K562 (cell line): Measurements from ENCODE around the gene MAK. TPM values are rescaled to one million over a fixed set of nuclear protein-coding genes. Genes with fewer than 3 reads are reported as not detected.
"Not testable (repeated sequence)": the region's sequence is repeated elsewhere in the genome, so short reads cannot be mapped to it uniquely, and the experiment has no call there.

Experiments
- ARID1B ChIP-seq: fragments of 450-650 bp; IDR thresholded peaks from 2 replicates; pipeline ENCODE4 v1.6.1; 2016; ENCODE audit warnings: antibody characterized with exemption, mild to moderate bottlenecking, inconsistent platforms
- BRD9 ChIP-seq: fragments of 450-650 bp; IDR thresholded peaks from 2 replicates; pipeline ENCODE4 v1.6.1; 2018; ENCODE audit warnings: low read depth; ENCODE audit not compliant: partially characterized antibody
- ELF4 ChIP-seq: fragments of 450-650 bp; formaldehyde crosslinking; IDR thresholded peaks from 2 replicates; pipeline ENCODE4 v1.4.0; 2022; ENCODE audit warnings: missing genetic modification characterization
- FOXA3 ChIP-seq, 2 experiments: fragments of 450-650 bp in 1 of 2; sonication (generic) in 1 of 2; formaldehyde crosslinking; IDR thresholded peaks in 1 of 2; conservative IDR thresholded peaks in 1 of 2; 2 replicates each; pipeline versions ENCODE4 v1.4.0 to v1.8.0; 2020 to 2022; ENCODE audit warnings: mild to moderate bottlenecking in 2 of 2, missing genetic modification reagents in 1 of 2
- FOXP1 ChIP-seq: sonication (generic); formaldehyde crosslinking; IDR thresholded peaks from 2 replicates; pipeline ENCODE4 v1.8.0; 2022; ENCODE audit warnings: mild to moderate bottlenecking, missing genetic modification reagents
- JUN ChIP-seq, 2 experiments: sonication (generic) in 1 of 2; formaldehyde crosslinking in 1 of 2; IDR thresholded peaks; 2 replicates each; pipeline versions ENCODE4 v1.6.1 to v1.8.0; 2012 to 2022; ENCODE audit warnings: borderline replicate concordance in 2 of 2, mild to moderate bottlenecking in 2 of 2, improper control_type of control experiment in 1 of 2, low read depth in 1 of 2, low read length in 1 of 2, missing genetic modification reagents in 1 of 2
- KDM1A ChIP-seq, 2 experiments: fragments of 450-650 bp; IDR thresholded peaks; 2 replicates each; pipeline ENCODE4 v1.6.1; 2016; ENCODE audit warnings: mild to moderate bottlenecking in 2 of 2
- LEF1 ChIP-seq: fragments of 450-650 bp; IDR thresholded peaks from 2 replicates; pipeline ENCODE4 v1.6.1; 2016; ENCODE audit warnings: mild to moderate bottlenecking
- MIER1 ChIP-seq: fragments of 450-650 bp; IDR thresholded peaks from 2 replicates; pipeline ENCODE4 v1.6.1; 2016; ENCODE audit warnings: antibody characterized with exemption, mild to moderate bottlenecking, low read depth
- POLR3A ChIP-seq: IDR thresholded peaks from 2 replicates; pipeline ENCODE4 v1.6.1; 2011; ENCODE audit warnings: borderline replicate concordance, mild to moderate bottlenecking, moderate library complexity; ENCODE audit not compliant: insufficient read length, insufficient read depth; ENCODE audit errors: extremely low read depth
- ZBTB1 ChIP-seq: sonication (generic); formaldehyde crosslinking; IDR thresholded peaks from 2 replicates; pipeline ENCODE4 v1.8.1; 2023; ENCODE audit warnings: missing genetic modification reagents, low read depth, mild to moderate bottlenecking, borderline replicate concordance
- ZBTB40 ChIP-seq, 2 experiments: fragments of 450-650 bp in 1 of 2; sonication (generic) in 1 of 2; formaldehyde crosslinking in 1 of 2; IDR thresholded peaks; 2 replicates each; pipeline versions ENCODE4 v1.7.1 to v1.9.0; 2016 to 2022; ENCODE audit warnings: inconsistent platforms in 1 of 2, mild to moderate bottlenecking in 1 of 2, missing genetic modification reagents in 1 of 2
- ZNF316 ChIP-seq: fragments of 450-650 bp; IDR thresholded peaks from 2 replicates; pipeline ENCODE4 v1.6.1; 2016
- polyA plus RNA-seq, 8 experiments: library from polyadenylated mRNA; depleted of rRNA in 4 of 8; stranded (reverse) in 5 of 8; unstranded in 3 of 8; fragments of >200 nt; fragmentation: Nextera tagmentation in 2 of 8; fragmentation: Illumina TruSeq in 1 of 8; extraction: Ambion mirVana in 2 of 8; extraction: Trizol in 1 of 8; gene quantifications; 2 replicates each; pipeline versions ENCODE4 v1.2.1 to v1.2.3, GENCODE V29; 2011 to 2014; ENCODE audit warnings: inconsistent platforms in 1 of 8, missing spikeins in 1 of 8
- total RNA-seq, 7 experiments: library from RNA; depleted of rRNA in 6 of 7; stranded (reverse); fragments of >200 nt in 6 of 7; fragmentation: Illumina TruSeq in 2 of 7; extraction: Trizol in 2 of 7; gene quantifications; 2 replicates each; pipeline versions ENCODE4 v1.2.1 to v1.2.3, GENCODE V29; 2011 to 2021; ENCODE audit warnings: low replicate concordance in 1 of 7
- TF ChIP-seq, protein P1 (sequence below), 2 experiments: fragments of 450-650 bp in 1 of 2; sonication (generic) in 1 of 2; formaldehyde crosslinking in 1 of 2; IDR thresholded peaks in 1 of 2; conservative IDR thresholded peaks in 1 of 2; 2 replicates each; pipeline versions ENCODE4 v1.6.1 to v1.8.1; 2016 to 2023; ENCODE audit warnings: mild to moderate bottlenecking in 2 of 2, moderate library complexity in 2 of 2, inconsistent platforms in 1 of 2, missing genetic modification reagents in 1 of 2
- TF ChIP-seq, protein P2 (sequence below): sonication (generic); formaldehyde crosslinking; IDR thresholded peaks from 2 replicates; pipeline ENCODE4 v1.9.0; 2022; ENCODE audit warnings: mild to moderate bottlenecking, missing genetic modification reagents

MAK gene
- total and polyA plus RNA-seq, 9 of the 15 experiments (the other 6 are each of a cell fraction or from before 2014, with no cell fraction given), result 0.25 to 1.1 (median 0.53) TPM

GRCh38 chr6:10886365-10886690 is 48.0 kb upstream of the MAK start (continued):
- peak; percentile 46; the same call in 1 of the 2 replicates for TF ChIP-seq ZBTB40 (IDR thresholded peaks at IDR 0.05)
- TF ChIP-seq ZBTB40 (CRISPR knock-in tag; IDR thresholded peaks at IDR 0.05); JUN (IDR thresholded peaks at IDR 0.05; ENCODE audit: borderline replicate concordance, low read depth, low read length): not testable (repeated sequence)
- TF ChIP-seq FOXA3 (CRISPR knock-in tag; conservative IDR thresholded peaks at IDR 0.05 in 1 of 2, IDR thresholded peaks at IDR 0.05 in 1 of 2), result 0 out of 4 replicates have a peak, but pooled peaks of 1 of the 2 experiments have one; percentile 13
- peak; percentile 38 for TF ChIP-seq BRD9
- TF ChIP-seq JUN (CRISPR knock-in tag; IDR thresholded peaks at IDR 0.05; ENCODE audit: borderline replicate concordance), result 0 out of 2 replicates have a peak, but pooled peaks have one; percentile 22
- peak; percentile 35; the same call in 1 of the 2 replicates for TF ChIP-seq ZNF316
- 0 out of 2 replicates have a peak, but pooled peaks have one; percentile 50 for TF ChIP-seq ELF4
- peak; percentile 61 for TF ChIP-seq POLR3A
- TF ChIP-seq, protein P1, sequence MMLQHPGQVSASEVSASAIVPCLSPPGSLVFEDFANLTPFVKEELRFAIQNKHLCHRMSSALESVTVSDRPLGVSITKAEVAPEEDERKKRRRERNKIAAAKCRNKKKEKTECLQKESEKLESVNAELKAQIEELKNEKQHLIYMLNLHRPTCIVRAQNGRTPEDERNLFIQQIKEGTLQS (IDR thresholded peaks at IDR 0.05), result not testable (repeated sequence)
- TF ChIP-seq, protein P1 (CRISPR knock-in tag; conservative IDR thresholded peaks at IDR 0.05), result 0 out of 2 replicates have a peak, but pooled peaks have one; percentile 13
- TF ChIP-seq KDM1A (IDR thresholded peaks at IDR 0.05), result peak; percentile 55 to 67; a peak in 2 of 4 replicates
- peak; percentile 61; the same call in 1 of the 2 replicates for TF ChIP-seq MIER1
- TF ChIP-seq FOXP1, result peak; percentile 33; the same call in 1 of the 2 replicates
- TF ChIP-seq ZBTB1 (CRISPR knock-in tag), result 0 out of 2 replicates have a peak, but pooled peaks have one; percentile 35
- TF ChIP-seq, protein P2, sequence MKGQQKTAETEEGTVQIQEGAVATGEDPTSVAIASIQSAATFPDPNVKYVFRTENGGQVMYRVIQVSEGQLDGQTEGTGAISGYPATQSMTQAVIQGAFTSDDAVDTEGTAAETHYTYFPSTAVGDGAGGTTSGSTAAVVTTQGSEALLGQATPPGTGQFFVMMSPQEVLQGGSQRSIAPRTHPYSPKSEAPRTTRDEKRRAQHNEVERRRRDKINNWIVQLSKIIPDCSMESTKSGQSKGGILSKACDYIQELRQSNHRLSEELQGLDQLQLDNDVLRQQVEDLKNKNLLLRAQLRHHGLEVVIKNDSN (CRISPR knock-in tag), result 0 out of 2 replicates have a peak, but pooled peaks have one; percentile 17
- 0 out of 2 replicates have a peak, but pooled peaks have one; percentile 45 for TF ChIP-seq ARID1B
- TF ChIP-seq LEF1, result 0 out of 2 replicates have a peak, but pooled peaks have one; percentile 33
- TF ChIP-seq, all 486 proteins: peak for 18; not testable (repeated sequence) for 468
